ENCODE measurements around the gene SLC35D3.

GRCh38 chr6:136971609-136972008 is 49.5 kb downstream of the SLC35D3 start:
- TF ChIP-seq CEBPB (IDR thresholded peaks at IDR 0.05) (no peak), CREB1 (IDR thresholded peaks at IDR 0.05; ENCODE audit: low read depth) (no peak), REST (IDR thresholded peaks at IDR 0.05; ENCODE audit: low read depth) (no peak), EP300 (IDR thresholded peaks at IDR 0.05; ENCODE audit: borderline replicate concordance) (no peak), MAX (IDR thresholded peaks at IDR 0.05) (no peak), NFIC (IDR thresholded peaks at IDR 0.05) (no peak), TAF1 (IDR thresholded peaks at IDR 0.05; ENCODE audit: low read depth) (no peak), TEAD4 (IDR thresholded peaks at IDR 0.05) (no peak), ZBTB7A (IDR thresholded peaks at IDR 0.05; ENCODE audit: low read depth) (no peak)
- TF ChIP-seq, protein P1, sequence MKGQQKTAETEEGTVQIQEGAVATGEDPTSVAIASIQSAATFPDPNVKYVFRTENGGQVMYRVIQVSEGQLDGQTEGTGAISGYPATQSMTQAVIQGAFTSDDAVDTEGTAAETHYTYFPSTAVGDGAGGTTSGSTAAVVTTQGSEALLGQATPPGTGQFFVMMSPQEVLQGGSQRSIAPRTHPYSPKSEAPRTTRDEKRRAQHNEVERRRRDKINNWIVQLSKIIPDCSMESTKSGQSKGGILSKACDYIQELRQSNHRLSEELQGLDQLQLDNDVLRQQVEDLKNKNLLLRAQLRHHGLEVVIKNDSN (IDR thresholded peaks at IDR 0.05), result no peak

All from Ishikawa (cell line).